H1 (cell line): Measurements from ENCODE around the gene FHIT. TPM values are rescaled to one million over a fixed set of nuclear protein-coding genes. Genes with fewer than 3 reads are reported as not detected.

Experiments
- ATF2 ChIP-seq: IDR thresholded peaks from 2 replicates; pipeline ENCODE4 v1.6.1; 2012; ENCODE audit warnings: low read length, inconsistent platforms
- CREB1 ChIP-seq: IDR thresholded peaks from 2 replicates; pipeline ENCODE4 v1.6.1; 2012; ENCODE audit warnings: inconsistent platforms
- FOSL1 ChIP-seq: IDR thresholded peaks from 2 replicates; pipeline ENCODE4 v1.6.1; 2011; ENCODE audit warnings: mild to moderate bottlenecking, low read depth, low read length, moderate library complexity; ENCODE audit not compliant: insufficient read depth
- NRF1 ChIP-seq: IDR thresholded peaks from 2 replicates; pipeline ENCODE4 v1.6.1; 2011; ENCODE audit warnings: mild to moderate bottlenecking, low read depth, low read length, improper control_type of control experiment
- RAD21 ChIP-seq, 2 experiments: IDR thresholded peaks in 1 of 2; conservative IDR thresholded peaks in 1 of 2; 2 replicates each; pipeline ENCODE4 v1.6.1; 2011; ENCODE audit warnings: low read depth in 2 of 2, low read length in 2 of 2, improper control_type of control experiment in 1 of 2, inconsistent platforms in 1 of 2, mild to moderate bottlenecking in 1 of 2, moderate library complexity in 1 of 2
- SIRT6 ChIP-seq: IDR thresholded peaks from one replicate; pipeline ENCODE4 v1.7.1; 2012; ENCODE audit warnings: low read length, inconsistent platforms
- polyA plus RNA-seq, 7 experiments: library from polyadenylated mRNA; depleted of rRNA in 3 of 7; stranded (reverse) in 5 of 7; unstranded in 2 of 7; fragments of >200 nt in 5 of 7; fragments of 200-250 nt in 2 of 7; gene quantifications; 1 replicate in 5 of 7; 2 replicates in 1 of 7; 4 replicates in 1 of 7; pipeline versions ENCODE4 v1.2.1 to v1.2.3, GENCODE V29; 2011 to 2013; ENCODE audit warnings: missing spikeins in 2 of 7, mixed read lengths in 2 of 7
- total RNA-seq: library from RNA; stranded (reverse); fragmentation: NEBNext Ultra II Directional; extraction: Animal tissue kit (Norgen Biotek cat#: 25700); gene quantifications from 2 replicates; pipeline ENCODE4 v1.2.1, GENCODE V29; 2021

Gene FHIT
- total and polyA plus RNA-seq, 2 of the 8 experiments (the other 6 are each of a cell fraction or from before 2014, with no cell fraction given): 1.2 to 3.2 TPM

- no peak for TF ChIP-seq ATF2
- TF ChIP-seq CREB1: no peak
- TF ChIP-seq FOSL1: no peak
- TF ChIP-seq RAD21 (IDR thresholded peaks at IDR 0.05 in 1 of 2, conservative IDR thresholded peaks at IDR 0.05 in 1 of 2; ENCODE audit: low read depth in 2 of 2, low read length in 2 of 2): no peak
- TF ChIP-seq SIRT6: no peak
- TF ChIP-seq NRF1: no peak
These were observed 1061.9 kb downstream of the FHIT start (continued) for GRCh38 chr3:60189304-60189703.
